ENCODE results near the gene PLCB2.

DNA sequence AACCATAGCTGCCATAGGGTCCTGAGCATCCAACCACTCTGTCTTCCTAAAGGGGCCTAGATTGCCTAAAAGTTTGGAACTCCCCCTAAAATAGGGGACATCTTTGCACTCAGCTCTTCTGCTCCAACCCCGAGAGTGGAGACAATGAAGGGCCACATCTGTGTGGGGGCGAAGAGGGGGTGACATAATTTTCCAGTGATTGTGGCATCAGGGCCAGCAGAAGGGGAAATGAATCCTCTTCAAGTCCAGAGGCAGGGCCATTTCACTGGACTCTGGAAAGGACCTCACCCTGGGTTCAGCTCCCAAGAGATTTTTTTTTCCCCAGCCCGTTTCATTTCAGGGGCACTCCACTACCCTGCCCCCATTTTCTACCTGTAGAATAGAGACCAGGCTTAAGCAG lies 20.2 kb downstream of the PLCB2 start:
- TF ChIP-seq, protein P1, sequence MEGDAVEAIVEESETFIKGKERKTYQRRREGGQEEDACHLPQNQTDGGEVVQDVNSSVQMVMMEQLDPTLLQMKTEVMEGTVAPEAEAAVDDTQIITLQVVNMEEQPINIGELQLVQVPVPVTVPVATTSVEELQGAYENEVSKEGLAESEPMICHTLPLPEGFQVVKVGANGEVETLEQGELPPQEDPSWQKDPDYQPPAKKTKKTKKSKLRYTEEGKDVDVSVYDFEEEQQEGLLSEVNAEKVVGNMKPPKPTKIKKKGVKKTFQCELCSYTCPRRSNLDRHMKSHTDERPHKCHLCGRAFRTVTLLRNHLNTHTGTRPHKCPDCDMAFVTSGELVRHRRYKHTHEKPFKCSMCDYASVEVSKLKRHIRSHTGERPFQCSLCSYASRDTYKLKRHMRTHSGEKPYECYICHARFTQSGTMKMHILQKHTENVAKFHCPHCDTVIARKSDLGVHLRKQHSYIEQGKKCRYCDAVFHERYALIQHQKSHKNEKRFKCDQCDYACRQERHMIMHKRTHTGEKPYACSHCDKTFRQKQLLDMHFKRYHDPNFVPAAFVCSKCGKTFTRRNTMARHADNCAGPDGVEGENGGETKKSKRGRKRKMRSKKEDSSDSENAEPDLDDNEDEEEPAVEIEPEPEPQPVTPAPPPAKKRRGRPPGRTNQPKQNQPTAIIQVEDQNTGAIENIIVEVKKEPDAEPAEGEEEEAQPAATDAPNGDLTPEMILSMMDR (conservative IDR thresholded peaks at IDR 0.05; ENCODE audit: low read length), result no peak
- no peak for TF ChIP-seq EZH2phosphoT487 (IDR thresholded peaks at IDR 0.05; ENCODE audit: borderline replicate concordance)

All from Loucy (cell line).